Measurements from ENCODE around the gene NRG2. TPM values are rescaled to one million over a fixed set of nuclear protein-coding genes. Genes with fewer than 3 reads are reported as not detected.

Gene NRG2
- total and polyA plus RNA-seq, 2 of the 8 experiments (the other 6 are each of a cell fraction or from before 2014, with no cell fraction given) = 0.27 to 0.54 TPM

GRCh38 chr5:139806111-139806510, 237.0 kb downstream of the NRG2 start:
- H4K8ac ChIP-seq (ENCODE audit: extremely low read depth, insufficient read depth, low read length) = no peak overlapping the region
- H3K27me3 ChIP-seq (replicated peaks in 1 of 4; ENCODE audit: control insufficient read depth in 3 of 4, extremely low read depth in 1 of 4, insufficient read depth in 3 of 4, low read length in 3 of 4) = peaks cover 0 to 3% (median 1%) of the 10 kb centered on the region in 4 experiments; a peak in 3 of 7 replicates
- no peak overlapping the region for H2AK5ac ChIP-seq (ENCODE audit: low read depth, low read length)
- ChIA-PET CTCF (ENCODE audit: partially characterized antibody) (interaction anchor here (0.7 to 9.2 kb wide), 16 partner anchors 9 to 418 kb away, joined by 3 to 68 read pairs (median 8); partner anchors contain the start of gene PSD2), POLR2A (ENCODE audit: partially characterized antibody) (interaction anchor here (1.8 kb wide), 1 partner anchor 10 kb away, joined by 5 read pairs; no protein-coding TSS in a partner anchor)
- H3K27ac ChIP-seq (ENCODE audit: low read depth, low read length) = no peak overlapping the region
- H3K4me1 ChIP-seq (replicated peaks in 1 of 4; ENCODE audit: control insufficient read depth in 3 of 4, insufficient read depth in 4 of 4, low read length in 3 of 4) = no peaks in the 10 kb centered on the region
- H2AFZ ChIP-seq (ENCODE audit: low read length) = no peak overlapping the region
- H3K4me2 ChIP-seq (ENCODE audit: insufficient read depth in 1 of 2, low read depth in 2 of 2, low read length in 2 of 2) = no peak overlapping the region
- TF ChIP-seq BRCA1 (IDR thresholded peaks at IDR 0.05; ENCODE audit: low read depth, low read length) (no peak), TAF7 (optimal IDR thresholded peaks at IDR 0.05; ENCODE audit: borderline replicate concordance, low read depth, low read length) (no peak), USF2 (IDR thresholded peaks at IDR 0.05; ENCODE audit: low read length) (no peak), MAX (IDR thresholded peaks at IDR 0.05) (no peak), RXRA (IDR thresholded peaks at IDR 0.05; ENCODE audit: insufficient read depth, low read depth, low read length) (no peak), ATF3 (IDR thresholded peaks at IDR 0.05; ENCODE audit: insufficient read depth, low read depth, low read length) (no peak)
- no peaks in the 10 kb centered on the region for H3K79me2 ChIP-seq (ENCODE audit: control insufficient read depth in 1 of 2, insufficient read depth in 2 of 2, low read length in 2 of 2)
- no peaks in the 10 kb centered on the region for H3K23me2 ChIP-seq (ENCODE audit: low read depth, low read length)
- no peaks in the 10 kb centered on the region for H3K36me3 ChIP-seq (ENCODE audit: control insufficient read depth in 2 of 4, insufficient read depth in 4 of 4, low read length in 3 of 4)
- no peak overlapping the region for H2BK120ac ChIP-seq (replicated peaks; ENCODE audit: low read depth, low read length)
- no peak overlapping the region for H3K56ac ChIP-seq (replicated peaks; ENCODE audit: insufficient read length, low read depth, low read length)
- H2BK12ac ChIP-seq (ENCODE audit: low read depth, low read length) = no peak overlapping the region
- no peak overlapping the region for H3K9ac ChIP-seq (replicated peaks in 1 of 4; ENCODE audit: extremely low read depth in 1 of 4, low read depth in 3 of 4, low read length in 3 of 4)
- no peaks in the 10 kb centered on the region for H3K9me3 ChIP-seq (ENCODE audit: insufficient read depth in 2 of 2, low read depth in 1 of 2, low read length in 1 of 2)
- no peak overlapping the region for H3K23ac ChIP-seq (ENCODE audit: insufficient read length)
- FAIRE-seq (no peak), DNase-seq (ENCODE audit: low read depth in 1 of 2, low spot score in 2 of 2) (no peak)
- H2BK5ac ChIP-seq (ENCODE audit: low read depth, low read length) = no peak overlapping the region
- H4K91ac ChIP-seq (replicated peaks; ENCODE audit: insufficient read length, low read length) = no peak overlapping the region
- no peaks in the 10 kb centered on the region for H3K79me1 ChIP-seq (ENCODE audit: low read depth, low read length)
- H3K18ac ChIP-seq (ENCODE audit: extremely low read depth, low read length) = no peak overlapping the region
- no peak overlapping the region for H2BK20ac ChIP-seq (ENCODE audit: low read length)
- H3K4me3 ChIP-seq (ENCODE audit: extremely low read depth in 1 of 4, insufficient read depth in 2 of 4, low read depth in 3 of 4, low read length in 4 of 4) = no peak overlapping the region
- no peak overlapping the region for H3K4ac ChIP-seq (replicated peaks; ENCODE audit: insufficient read length, low read depth, low read length)
- H4K5ac ChIP-seq (ENCODE audit: insufficient read length, low read depth, low read length) = no peak overlapping the region
- 89% methylated on average over 4 of the region's 4 CpGs; no CpG with 5 or more reads in 1 of the 2 experiments for WGBS, 2 experiments (ENCODE audit: extremely low coverage in 1 of 2, insufficient coverage in 1 of 2, insufficient read length in 1 of 2, insufficient replicate concordance in 2 of 2, low coverage in 1 of 2, low lambda C conversion rate in 2 of 2, missing lambda C conversion rate in 1 of 2)
- H2BK15ac ChIP-seq (ENCODE audit: low read length) = no peak overlapping the region
- H4K20me1 ChIP-seq (replicated peaks in 1 of 2; ENCODE audit: control insufficient read depth in 1 of 2, insufficient read depth in 2 of 2, low read length in 2 of 2) = peaks cover 0 to 4% of the 10 kb centered on the region in 2 experiments
- no peak overlapping the region for H3K14ac ChIP-seq (ENCODE audit: insufficient read length)

All from H1 (cell line).